ENCODE data around the gene MBOAT1.
A peak's percentile ranks its signal among the peaks of the same experiment; 100 is the strongest.

MBOAT1 gene, protein sequence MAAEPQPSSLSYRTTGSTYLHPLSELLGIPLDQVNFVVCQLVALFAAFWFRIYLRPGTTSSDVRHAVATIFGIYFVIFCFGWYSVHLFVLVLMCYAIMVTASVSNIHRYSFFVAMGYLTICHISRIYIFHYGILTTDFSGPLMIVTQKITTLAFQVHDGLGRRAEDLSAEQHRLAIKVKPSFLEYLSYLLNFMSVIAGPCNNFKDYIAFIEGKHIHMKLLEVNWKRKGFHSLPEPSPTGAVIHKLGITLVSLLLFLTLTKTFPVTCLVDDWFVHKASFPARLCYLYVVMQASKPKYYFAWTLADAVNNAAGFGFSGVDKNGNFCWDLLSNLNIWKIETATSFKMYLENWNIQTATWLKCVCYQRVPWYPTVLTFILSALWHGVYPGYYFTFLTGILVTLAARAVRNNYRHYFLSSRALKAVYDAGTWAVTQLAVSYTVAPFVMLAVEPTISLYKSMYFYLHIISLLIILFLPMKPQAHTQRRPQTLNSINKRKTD

DNA sequence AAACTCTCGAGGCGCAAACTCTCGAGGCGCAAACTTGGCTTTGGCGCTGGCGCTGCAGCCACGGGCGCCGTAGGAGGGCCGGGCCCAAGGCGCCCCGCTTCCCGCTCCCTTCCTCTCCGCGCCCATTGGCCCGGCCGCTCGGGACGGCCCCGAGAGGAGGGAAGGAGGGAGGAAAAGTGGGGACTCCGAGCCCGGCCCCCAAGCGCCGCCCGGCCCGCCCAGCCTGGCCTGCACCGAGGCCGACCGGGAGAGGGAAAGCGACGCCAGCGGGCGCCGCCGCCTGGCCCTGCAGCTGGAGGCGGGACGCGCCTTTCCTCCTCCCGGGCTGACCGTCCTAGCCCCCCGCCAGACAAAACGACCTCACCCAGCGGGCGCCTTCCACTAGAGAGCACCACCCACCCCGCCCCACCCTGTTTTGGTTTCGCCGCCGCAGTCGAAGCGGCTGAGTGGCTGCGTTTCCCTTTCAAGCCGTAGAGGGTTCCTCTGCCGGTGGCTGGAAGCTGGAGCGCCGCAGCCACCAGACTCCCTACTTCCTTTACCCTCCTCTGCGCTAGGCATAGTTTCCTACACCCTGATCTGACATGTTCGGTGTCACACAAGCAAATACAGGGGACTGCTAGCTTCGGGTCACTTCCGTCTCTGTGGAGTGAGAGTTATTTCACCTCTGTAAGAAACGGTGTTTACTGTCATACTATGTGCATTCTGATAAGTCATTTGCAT lies at the start of gene MBOAT1:
Gene MBOAT1 (minus strand): TSS at position 78 of the 720 bp plus-strand sequence. CDS start 235 bp downstream, outside the sequence.
- Histone ChIP-seq H3K36me3 (ENCODE audit: control insufficient read depth in 1 of 2, insufficient read depth in 2 of 2, low read length in 2 of 2) (no peaks in the 10 kb centered on the region), H3K27me3 (ENCODE audit: low read depth, low read length) (no peaks in the 10 kb centered on the region), H3K4me1 (ENCODE audit: control insufficient read depth in 1 of 2, insufficient read depth in 2 of 2, low read length in 2 of 2) (peaks cover 14 to 15% of the 10 kb centered on the region in 2 donors), H3K4me3 (ENCODE audit: low read depth in 1 of 2, low read length in 2 of 2) (peak within 1 kb of the TSS; percentile 76 to 90), H3K9me3 (ENCODE audit: control insufficient read depth in 1 of 2, low read length in 2 of 2) (no peaks in the 10 kb centered on the region), H3K27ac (ENCODE audit: low read length) (peak within 1 kb of the TSS; percentile 96)

GRCh38 chr6:20261685-20262084 lies 49.4 kb upstream of the MBOAT1 start:
- Histone ChIP-seq H3K4me3 (ENCODE audit: low read depth in 1 of 2, low read length in 2 of 2) (no peak overlapping the region), H3K27me3 (ENCODE audit: low read depth, low read length) (no peaks in the 10 kb centered on the region)

GRCh38 chr6:20260360-20260759 lies 48.1 kb upstream of the MBOAT1 start:
- no peak overlapping the region for H3K27ac ChIP-seq (ENCODE audit: low read length)
- no peaks in the 10 kb centered on the region for H3K36me3 ChIP-seq (ENCODE audit: control insufficient read depth in 1 of 2, insufficient read depth in 2 of 2, low read length in 2 of 2)
- H3K4me1 ChIP-seq (ENCODE audit: control insufficient read depth in 1 of 2, insufficient read depth in 2 of 2, low read length in 2 of 2) = no peaks in the 10 kb centered on the region
- H3K4me3 ChIP-seq (ENCODE audit: low read depth in 1 of 2, low read length in 2 of 2) = no peak overlapping the region
- no peaks in the 10 kb centered on the region for H3K27me3 ChIP-seq (ENCODE audit: low read depth, low read length)
- H3K9me3 ChIP-seq (ENCODE audit: control insufficient read depth in 1 of 2, low read length in 2 of 2) = peaks cover 0 to 4% of the 10 kb centered on the region in 2 donors

More at GRCh38 chr6:20261685-20262084, 49.4 kb upstream of the MBOAT1 start:
- Histone ChIP-seq H3K9me3 (ENCODE audit: control insufficient read depth in 1 of 2, low read length in 2 of 2) (peaks cover 0 to 4% of the 10 kb centered on the region in 2 donors), H3K36me3 (ENCODE audit: control insufficient read depth in 1 of 2, insufficient read depth in 2 of 2, low read length in 2 of 2) (no peaks in the 10 kb centered on the region), H3K4me1 (ENCODE audit: control insufficient read depth in 1 of 2, insufficient read depth in 2 of 2, low read length in 2 of 2) (no peaks in the 10 kb centered on the region), H3K27ac (ENCODE audit: low read length) (no peak overlapping the region)

GRCh38 chr6:20259316-20260049 lies 47.2 kb upstream of the MBOAT1 start:
- Histone ChIP-seq H3K36me3 (ENCODE audit: control insufficient read depth in 1 of 2, insufficient read depth in 2 of 2, low read length in 2 of 2) (no peaks in the 10 kb centered on the region), H3K4me3 (ENCODE audit: low read depth in 1 of 2, low read length in 2 of 2) (no peak overlapping the region), H3K27ac (ENCODE audit: low read length) (no peak overlapping the region), H3K27me3 (ENCODE audit: low read depth, low read length) (no peaks in the 10 kb centered on the region), H3K9me3 (ENCODE audit: control insufficient read depth in 1 of 2, low read length in 2 of 2) (peaks cover 0 to 4% of the 10 kb centered on the region in 2 donors), H3K4me1 (ENCODE audit: control insufficient read depth in 1 of 2, insufficient read depth in 2 of 2, low read length in 2 of 2) (no peaks in the 10 kb centered on the region)

- no peaks in the 10 kb centered on the region for H3K27me3 ChIP-seq (ENCODE audit: low read depth, low read length)
- H3K9me3 ChIP-seq (ENCODE audit: control insufficient read depth in 1 of 2, low read length in 2 of 2) = no peaks in the 10 kb centered on the region
- H3K36me3 ChIP-seq (ENCODE audit: control insufficient read depth in 1 of 2, insufficient read depth in 2 of 2, low read length in 2 of 2) = no peaks in the 10 kb centered on the region
- no peak overlapping the region for H3K4me3 ChIP-seq (ENCODE audit: low read depth in 1 of 2, low read length in 2 of 2)
- H3K27ac ChIP-seq (ENCODE audit: low read length) = no peak overlapping the region
- H3K4me1 ChIP-seq (ENCODE audit: control insufficient read depth in 1 of 2, insufficient read depth in 2 of 2, low read length in 2 of 2) = no peaks in the 10 kb centered on the region
Observed at GRCh38 chr6:20255428-20255827, 43.2 kb upstream of the MBOAT1 start.

DNA sequence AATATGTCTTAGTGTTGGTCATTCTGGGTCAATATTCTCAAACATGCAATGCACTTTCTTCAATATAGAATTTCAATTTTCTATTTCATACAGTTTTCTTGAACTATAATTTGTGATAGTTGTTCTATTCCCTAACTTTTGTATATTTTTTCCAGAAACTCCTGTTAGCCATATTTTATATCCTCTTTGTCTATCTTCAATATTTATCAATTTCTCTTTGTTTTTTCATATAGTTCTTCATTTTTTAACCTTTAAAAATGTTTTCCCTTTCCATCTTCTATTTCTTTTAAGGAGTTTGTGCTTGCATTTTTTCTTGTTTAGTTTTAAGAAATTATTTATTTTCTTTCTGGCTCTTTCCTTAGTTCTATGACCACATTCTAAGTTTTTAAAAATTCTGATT lies 42.0 kb upstream of the MBOAT1 start:
- Histone ChIP-seq H3K27ac (ENCODE audit: low read length) (no peak overlapping the region), H3K9me3 (ENCODE audit: control insufficient read depth in 1 of 2, low read length in 2 of 2) (no peaks in the 10 kb centered on the region), H3K4me3 (ENCODE audit: low read depth in 1 of 2, low read length in 2 of 2) (no peak overlapping the region), H3K36me3 (ENCODE audit: control insufficient read depth in 1 of 2, insufficient read depth in 2 of 2, low read length in 2 of 2) (no peaks in the 10 kb centered on the region), H3K4me1 (ENCODE audit: control insufficient read depth in 1 of 2, insufficient read depth in 2 of 2, low read length in 2 of 2) (no peaks in the 10 kb centered on the region), H3K27me3 (ENCODE audit: low read depth, low read length) (no peaks in the 10 kb centered on the region)

- Histone ChIP-seq H3K27me3 (ENCODE audit: low read depth, low read length) (no peaks in the 10 kb centered on the region), H3K9me3 (ENCODE audit: control insufficient read depth in 1 of 2, low read length in 2 of 2) (no peaks in the 10 kb centered on the region), H3K36me3 (ENCODE audit: control insufficient read depth in 1 of 2, insufficient read depth in 2 of 2, low read length in 2 of 2) (no peaks in the 10 kb centered on the region), H3K4me1 (ENCODE audit: control insufficient read depth in 1 of 2, insufficient read depth in 2 of 2, low read length in 2 of 2) (no peaks in the 10 kb centered on the region), H3K4me3 (ENCODE audit: low read depth in 1 of 2, low read length in 2 of 2) (no peak overlapping the region), H3K27ac (ENCODE audit: low read length) (no peak overlapping the region)
Observed at GRCh38 chr6:20253021-20253420, 40.8 kb upstream of the MBOAT1 start.

DNA sequence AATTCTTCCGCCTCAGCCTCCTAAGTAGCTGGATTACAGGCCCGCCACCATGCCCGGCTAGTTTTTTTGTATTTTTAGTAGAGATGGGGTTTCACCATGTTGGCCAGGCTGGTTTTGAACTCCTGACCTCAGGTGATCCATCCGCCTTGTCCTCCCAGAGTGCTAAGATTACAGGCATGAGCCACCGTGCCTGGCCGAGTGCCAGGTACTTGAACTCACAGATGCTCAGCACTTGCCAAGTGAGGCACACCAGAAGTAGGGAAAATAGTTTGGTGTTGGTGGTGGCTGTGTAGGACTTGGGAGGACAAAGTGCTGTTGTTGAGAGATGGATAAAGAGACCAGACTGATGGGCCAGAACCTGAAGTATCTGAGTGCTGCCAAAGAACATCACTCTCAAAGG lies 40.0 kb upstream of the MBOAT1 start:
- Histone ChIP-seq H3K9me3 (ENCODE audit: control insufficient read depth in 1 of 2, low read length in 2 of 2) (no peaks in the 10 kb centered on the region), H3K4me3 (ENCODE audit: low read depth in 1 of 2, low read length in 2 of 2) (no peak overlapping the region), H3K27me3 (ENCODE audit: low read depth, low read length) (no peaks in the 10 kb centered on the region), H3K4me1 (ENCODE audit: control insufficient read depth in 1 of 2, insufficient read depth in 2 of 2, low read length in 2 of 2) (no peaks in the 10 kb centered on the region), H3K36me3 (ENCODE audit: control insufficient read depth in 1 of 2, insufficient read depth in 2 of 2, low read length in 2 of 2) (no peaks in the 10 kb centered on the region), H3K27ac (ENCODE audit: low read length) (no peak overlapping the region)

GRCh38 chr6:20251525-20251924 lies 39.3 kb upstream of the MBOAT1 start:
- H3K27ac ChIP-seq (ENCODE audit: low read length) = no peak overlapping the region
- H3K4me3 ChIP-seq (ENCODE audit: low read depth in 1 of 2, low read length in 2 of 2) = no peak overlapping the region
- no peaks in the 10 kb centered on the region for H3K36me3 ChIP-seq (ENCODE audit: control insufficient read depth in 1 of 2, insufficient read depth in 2 of 2, low read length in 2 of 2)
- no peaks in the 10 kb centered on the region for H3K9me3 ChIP-seq (ENCODE audit: control insufficient read depth in 1 of 2, low read length in 2 of 2)
- H3K27me3 ChIP-seq (ENCODE audit: low read depth, low read length) = no peaks in the 10 kb centered on the region
- H3K4me1 ChIP-seq (ENCODE audit: control insufficient read depth in 1 of 2, insufficient read depth in 2 of 2, low read length in 2 of 2) = no peaks in the 10 kb centered on the region

DNA sequence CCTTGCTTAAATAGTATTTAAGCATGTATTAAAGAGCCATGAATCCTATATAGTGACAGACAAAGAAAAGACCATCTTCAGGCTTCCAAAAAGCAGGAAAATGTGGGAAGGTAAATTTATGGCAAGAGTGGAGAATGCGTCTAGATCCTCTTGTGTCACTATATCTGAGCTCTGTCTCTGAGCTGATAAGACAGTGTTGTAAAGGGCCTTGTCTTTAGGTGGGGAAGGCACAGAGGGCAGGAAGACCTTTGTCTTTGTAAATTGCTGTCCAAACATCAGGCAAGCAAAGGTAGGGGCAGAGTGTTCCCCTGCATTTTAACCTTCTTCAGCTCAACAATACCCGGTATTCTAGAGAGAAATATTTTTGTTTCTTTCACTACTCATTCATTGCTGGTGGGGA lies 33.9 kb upstream of the MBOAT1 start:
- Histone ChIP-seq H3K4me3 (ENCODE audit: low read depth in 1 of 2, low read length in 2 of 2) (no peak overlapping the region), H3K36me3 (ENCODE audit: control insufficient read depth in 1 of 2, insufficient read depth in 2 of 2, low read length in 2 of 2) (no peaks in the 10 kb centered on the region), H3K9me3 (ENCODE audit: control insufficient read depth in 1 of 2, low read length in 2 of 2) (no peaks in the 10 kb centered on the region), H3K4me1 (ENCODE audit: control insufficient read depth in 1 of 2, insufficient read depth in 2 of 2, low read length in 2 of 2) (peaks cover 0 to 5% of the 10 kb centered on the region in 2 donors), H3K27me3 (ENCODE audit: low read depth, low read length) (no peaks in the 10 kb centered on the region), H3K27ac (ENCODE audit: low read length) (no peak overlapping the region)

Measured in muscle layer of duodenum (tissue), 2 donors.